ENCODE data around the gene FAM186B.
"Not testable (repeated sequence)": the region's sequence is repeated elsewhere in the genome, so short reads cannot be mapped to it uniquely, and the experiment has no call there.

The FAM186B gene

GRCh38 chr12:49605539-49605938 lies at the start of gene FAM186B:
TSS of gene FAM186B (minus strand) at chr12:49605639. CDS start at chr12:49605477, 162 bp downstream.
- not testable (repeated sequence) for DNase-seq (ENCODE audit: low spot score)

GRCh38 chr12:49654715-49655114 lies 49.3 kb upstream of the FAM186B start:
- DNase-seq (ENCODE audit: low spot score) = no peak

- no peak for DNase-seq (ENCODE audit: low spot score)
Observed at GRCh38 chr12:49652921-49653520, 47.6 kb upstream of the FAM186B start.

- DNase-seq (ENCODE audit: low spot score) = no peak
Observed at GRCh38 chr12:49651855-49652254, 46.4 kb upstream of the FAM186B start.

GRCh38 chr12:49649892-49650291 lies 44.5 kb upstream of the FAM186B start:
- no peak for DNase-seq (ENCODE audit: low spot score)

GRCh38 chr12:49649445-49649844 lies 44.0 kb upstream of the FAM186B start:
- no peak for DNase-seq (ENCODE audit: low spot score)

- no peak for DNase-seq (ENCODE audit: low spot score)
Observed at GRCh38 chr12:49648712-49649003, 43.2 kb upstream of the FAM186B start.

- DNase-seq (ENCODE audit: low spot score) = no peak
Observed at GRCh38 chr12:49647827-49648711, 42.6 kb upstream of the FAM186B start.

GRCh38 chr12:49646871-49647654 lies 41.6 kb upstream of the FAM186B start:
- DNase-seq (ENCODE audit: low spot score) = no peak

GRCh38 chr12:49646331-49646830 lies 40.9 kb upstream of the FAM186B start:
- DNase-seq (ENCODE audit: low spot score) = peak; percentile 25

- peak; percentile 86 for DNase-seq (ENCODE audit: low spot score)
Observed at GRCh38 chr12:49645146-49646039, 40.0 kb upstream of the FAM186B start.

GRCh38 chr12:49644620-49644994 lies 39.2 kb upstream of the FAM186B start:
- peak; percentile 85 for DNase-seq (ENCODE audit: low spot score)

GRCh38 chr12:49643961-49644619 lies 38.7 kb upstream of the FAM186B start:
- no peak for DNase-seq (ENCODE audit: low spot score)

GRCh38 chr12:49643135-49643534 lies 37.7 kb upstream of the FAM186B start:
- DNase-seq (ENCODE audit: low spot score) = no peak

- no peak for DNase-seq (ENCODE audit: low spot score)
Observed at GRCh38 chr12:49642370-49642802, 36.9 kb upstream of the FAM186B start.

GRCh38 chr12:49641748-49642369 lies 36.4 kb upstream of the FAM186B start:
- DNase-seq (ENCODE audit: low spot score) = no peak

- peak; percentile 75 for DNase-seq (ENCODE audit: low spot score)
Observed at GRCh38 chr12:49636979-49637755, 31.7 kb upstream of the FAM186B start.

- DNase-seq (ENCODE audit: low spot score) = no peak
Observed at GRCh38 chr12:49636574-49636973, 31.1 kb upstream of the FAM186B start.

GRCh38 chr12:49635656-49636055 lies 30.2 kb upstream of the FAM186B start:
- DNase-seq (ENCODE audit: low spot score) = no peak

GRCh38 chr12:49635036-49635435 lies 29.6 kb upstream of the FAM186B start:
- no peak for DNase-seq (ENCODE audit: low spot score)
